IMR-90 (cell line): ENCODE data around the gene PRKN. TPM values are rescaled to one million over a fixed set of nuclear protein-coding genes. Genes with fewer than 3 reads are reported as not detected.

Source experiments
- ATAC-seq: fragments of 200-7000 bp; cut with Tn5 transposase; 2 replicates; pipeline ENCODE4 v1.9.1; 2020; ENCODE audit warnings: low read depth, mild to moderate bottlenecking, moderate library complexity
- BruUV-seq: library from RNA; stranded (reverse); fragments of 400-500 nt; replicated peaks from 2 replicates; lab custom pipeline; 2021; lab: Mats Ljungman, UMichigan
- CTCF ChIA-PET: fragments of 300-600 bp; formaldehyde crosslinking; extraction: SDS; loops from one replicate; lab custom pipeline; 2021; ENCODE audit warnings: antibody characterized with exemption; lab: Yijun Ruan, JAX
- POLR2A ChIA-PET: fragments of 300-600 bp; sonication (Branson Sonifier 250); formaldehyde crosslinking; loops from one replicate; lab custom pipeline; 2022; ENCODE audit warnings: antibody characterized with exemption; ENCODE audit not compliant: unreplicated experiment; lab: Charles Lee
- DNase-seq: peaks from one replicate; pipeline ENCODE4 v3.0.0; 2013
- H2AFZ ChIP-seq: replicated peaks from 2 replicates; pipeline ENCODE3; 2013; ENCODE audit warnings: low read length, mild to moderate bottlenecking; ENCODE audit not compliant: poor library complexity
- H2AK5ac ChIP-seq: 2 replicates; pipeline ENCODE4 v1.6.1; 2013; ENCODE audit warnings: low read depth, low read length, inconsistent platforms
- H2AK9ac ChIP-seq: replicated peaks from 2 replicates; pipeline ENCODE3; 2013; ENCODE audit warnings: mild to moderate bottlenecking, low read depth, low read length, moderate library complexity; ENCODE audit not compliant: poor library complexity
- H2BK120ac ChIP-seq: 2 replicates; pipeline ENCODE4 v1.6.1; 2013; ENCODE audit warnings: low read depth, low read length, inconsistent platforms
- H2BK15ac ChIP-seq: 3 replicates; pipeline ENCODE4 v1.6.1; 2013; ENCODE audit warnings: low read depth, low read length, inconsistent platforms
- H2BK20ac ChIP-seq: 2 replicates; pipeline ENCODE4 v1.6.1; 2013; ENCODE audit warnings: low read depth, mild to moderate bottlenecking, inconsistent platforms, low read length, moderate library complexity
- H2BK5ac ChIP-seq: 2 replicates; pipeline ENCODE4 v1.6.1; 2013; ENCODE audit warnings: mild to moderate bottlenecking, low read depth, low read length, inconsistent platforms; ENCODE audit not compliant: poor library complexity, severe bottlenecking
- H3K14ac ChIP-seq: replicated peaks from 2 replicates; pipeline ENCODE4 v1.6.1; 2013; ENCODE audit warnings: low read depth, low read length, inconsistent platforms
- H3K18ac ChIP-seq: 2 replicates; pipeline ENCODE4 v1.6.1; 2013; ENCODE audit warnings: low read depth, low read length, control low read depth
- H3K23ac ChIP-seq: 2 replicates; pipeline ENCODE4 v1.6.1; 2013; ENCODE audit warnings: low read depth, low read length, inconsistent platforms
- H3K27ac ChIP-seq: 2 replicates; pipeline ENCODE4 v1.5.1; 2013; ENCODE audit warnings: mild to moderate bottlenecking, control low read depth, low read length; ENCODE audit not compliant: insufficient read depth
- H3K27me3 ChIP-seq: 2 replicates; pipeline ENCODE4 v1.6.1; 2013; ENCODE audit warnings: low read length; ENCODE audit not compliant: control insufficient read depth, insufficient read depth
- H3K36me3 ChIP-seq: 2 replicates; pipeline ENCODE4 v1.6.1; 2013; ENCODE audit warnings: low read length, mixed read lengths; ENCODE audit not compliant: control insufficient read depth, insufficient read depth
- H3K4ac ChIP-seq: 2 replicates; pipeline ENCODE4 v1.6.1; 2013; ENCODE audit warnings: low read depth, low read length, inconsistent platforms
- H3K4me1 ChIP-seq: 2 replicates; pipeline ENCODE4 v1.6.1; 2013; ENCODE audit warnings: low read length, mixed read lengths; ENCODE audit not compliant: control insufficient read depth, insufficient read depth
- H3K4me2 ChIP-seq: 2 replicates; pipeline ENCODE4 v1.6.1; 2013; ENCODE audit warnings: low read depth, mild to moderate bottlenecking, control low read depth, low read length, moderate library complexity
- H3K4me3 ChIP-seq: 2 replicates; pipeline ENCODE4 v1.5.1; 2013; ENCODE audit warnings: low read depth, mild to moderate bottlenecking, control low read depth, low read length, moderate library complexity; ENCODE audit not compliant: insufficient read depth
- H3K56ac ChIP-seq: 2 replicates; pipeline ENCODE4 v1.6.1; 2013; ENCODE audit warnings: low read length, inconsistent platforms; ENCODE audit not compliant: insufficient read depth; ENCODE audit errors: extremely low read depth
- H3K79me1 ChIP-seq, 2 experiments: 2 replicates each; pipeline ENCODE4 v1.6.1; 2013; ENCODE audit warnings: low read length in 2 of 2, inconsistent platforms in 1 of 2, low read depth in 1 of 2
- H3K9ac ChIP-seq: 2 replicates; pipeline ENCODE4 v1.6.1; 2013; ENCODE audit warnings: low read depth, low read length, control low read depth
- H3K9me1 ChIP-seq: 2 replicates; pipeline ENCODE4 v1.6.1; 2013; ENCODE audit warnings: low read length, inconsistent platforms; ENCODE audit not compliant: insufficient read depth
- H3K9me3 ChIP-seq: 2 replicates; pipeline ENCODE4 v1.6.1; 2013; ENCODE audit warnings: low read length; ENCODE audit not compliant: control insufficient read depth, insufficient read depth
- H4K20me1 ChIP-seq: 2 replicates; pipeline ENCODE4 v1.6.1; 2013; ENCODE audit warnings: low read length, inconsistent platforms; ENCODE audit not compliant: insufficient read depth
- H4K5ac ChIP-seq: 2 replicates; pipeline ENCODE4 v1.6.1; 2013; ENCODE audit warnings: mild to moderate bottlenecking, low read depth, low read length, control low read depth
- H4K8ac ChIP-seq, 2 experiments: 2 replicates each; pipeline ENCODE4 v1.6.1; 2013; ENCODE audit warnings: low read depth in 2 of 2, low read length in 2 of 2, control low read depth in 1 of 2, inconsistent platforms in 1 of 2
- H4K91ac ChIP-seq: 2 replicates; pipeline ENCODE4 v1.6.1; 2013; ENCODE audit warnings: low read depth, low read length, inconsistent platforms; ENCODE audit not compliant: insufficient read depth
- CEBPB ChIP-seq: IDR thresholded peaks from 2 replicates; pipeline ENCODE4 v1.6.1; 2012; ENCODE audit warnings: low read depth, low read length, improper control_type of control experiment
- FOS ChIP-seq: fragments of 150-350 bp; IDR thresholded peaks from 2 replicates; pipeline ENCODE4 v1.6.1; 2016; ENCODE audit warnings: low read depth, low read length
- WGBS, 2 experiments: methylation state at CpG; one replicate each; pipeline versions ENCODE4 v1.1.5 to v1.1.7; 2013; ENCODE audit warnings: missing lambda C conversion rate in 2 of 2; ENCODE audit not compliant: insufficient read length in 1 of 2; ENCODE audit errors: extremely low coverage in 2 of 2; 5-methylcytosine and 5-hydroxymethylcytosine counted together
- dilution Hi-C: fragments of 300-500 bp; cut with HindIII; formaldehyde crosslinking; loops from one replicate; pipeline ENCODE4 v1.14.3; 2018; ENCODE audit warnings: low sequenced_read_pairs; ENCODE audit not compliant: unreplicated experiment
- in situ Hi-C: fragments of 300-500 bp; cut with MboI; formaldehyde crosslinking; loops from 3 replicates; pipeline ENCODE4 v1.14.3; 2019; ENCODE audit warnings: low sequenced_read_pairs, inconsistent platforms, mixed read lengths
- intact Hi-C: fragments of 100-400 bp; cut with micrococcal nuclease; formaldehyde crosslinking; loops from 2 replicates; pipeline ENCODE4 v1.10.0; 2022
- polyA plus RNA-seq, 3 experiments: library from polyadenylated mRNA; depleted of rRNA; stranded (reverse); fragments of >200 nt; gene quantifications; 2 replicates each; pipeline ENCODE4 v1.2.3, GENCODE V29; 2012; ENCODE audit warnings: low replicate concordance in 1 of 3
- total RNA-seq: library from RNA; depleted of rRNA; stranded (reverse); fragments of >200 nt; gene quantifications from 2 replicates; pipeline ENCODE4 v1.2.3, GENCODE V29; 2012
- TF ChIP-seq, protein P1 (sequence below): fragments of 150-350 bp; IDR thresholded peaks from 2 replicates; pipeline ENCODE4 v1.6.1; 2017; ENCODE audit warnings: mild to moderate bottlenecking, antibody characterized with exemption, low read length, low read depth

Gene PRKN
- total and polyA plus RNA-seq, 2 of the 4 experiments (the other 2 are of a cell fraction) = 0.15 to 0.18 TPM

DNA sequence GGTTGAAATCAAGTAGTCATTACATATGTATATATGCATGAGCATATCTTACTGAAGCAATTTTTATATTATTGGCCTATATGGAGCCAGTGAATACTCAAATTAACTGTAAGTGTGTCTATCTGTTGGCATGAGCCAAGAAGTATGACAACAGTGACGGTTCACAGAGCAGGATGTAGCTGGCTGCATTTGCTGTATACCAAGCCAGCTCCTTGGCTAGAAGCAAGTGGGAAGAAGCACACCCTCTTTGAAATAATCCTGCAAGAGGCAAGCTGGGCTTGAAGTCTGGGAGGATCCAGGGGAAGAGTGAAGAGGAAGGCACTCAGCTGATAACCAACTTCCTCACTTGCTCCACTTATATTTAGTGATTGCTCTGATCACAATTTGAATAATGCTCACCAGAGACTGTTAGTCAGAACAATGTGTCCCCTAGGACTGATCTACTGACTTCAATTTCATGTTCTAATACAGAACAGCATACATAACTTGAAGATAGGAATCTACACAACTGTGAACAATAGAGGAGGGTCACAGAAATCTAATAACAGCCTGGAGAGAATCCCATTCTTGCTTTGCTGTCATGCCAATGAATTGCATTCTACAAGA lies 497.3 kb downstream of the PRKN start:
- Histone ChIP-seq H4K91ac (no peak overlapping the region), H4K5ac (no peak overlapping the region), H3K4me3 (no peak overlapping the region), H3K36me3 (no peaks in the 10 kb centered on the region), H2AK9ac (no peak overlapping the region), H3K4ac (no peak overlapping the region), H3K9ac (no peak overlapping the region), H3K27ac (no peak overlapping the region), H3K79me1 (no peaks in the 10 kb centered on the region), H3K9me3 (peaks cover 22% of the 10 kb centered on the region), H3K4me1 (no peaks in the 10 kb centered on the region), H3K4me2 (no peak overlapping the region), H2BK15ac (no peak overlapping the region), H2BK5ac (no peak overlapping the region), H2BK120ac (no peak overlapping the region), H2BK20ac (no peak overlapping the region), H3K27me3 (no peaks in the 10 kb centered on the region), H2AK5ac (no peak overlapping the region), H2AFZ (no peak overlapping the region), H3K14ac (no peak overlapping the region), H3K9me1 (no peaks in the 10 kb centered on the region), H4K8ac (no peak overlapping the region), H3K18ac (no peak overlapping the region), H3K23ac (no peak overlapping the region), H4K20me1 (no peaks in the 10 kb centered on the region), H3K56ac (no peak overlapping the region)
- dilution Hi-C loops (no loop called here), in situ Hi-C loops (no loop called here), intact Hi-C loops (no loop called here)
- DNase-seq (no peak), ATAC-seq (no peak)
- TF ChIP-seq, protein P1, sequence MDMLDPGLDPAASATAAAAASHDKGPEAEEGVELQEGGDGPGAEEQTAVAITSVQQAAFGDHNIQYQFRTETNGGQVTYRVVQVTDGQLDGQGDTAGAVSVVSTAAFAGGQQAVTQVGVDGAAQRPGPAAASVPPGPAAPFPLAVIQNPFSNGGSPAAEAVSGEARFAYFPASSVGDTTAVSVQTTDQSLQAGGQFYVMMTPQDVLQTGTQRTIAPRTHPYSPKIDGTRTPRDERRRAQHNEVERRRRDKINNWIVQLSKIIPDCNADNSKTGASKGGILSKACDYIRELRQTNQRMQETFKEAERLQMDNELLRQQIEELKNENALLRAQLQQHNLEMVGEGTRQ = no peak
- TF ChIP-seq FOS = no peak
- no peak for TF ChIP-seq CEBPB
- no TSS peak for BruUV-seq
- CTCF ChIA-PET = no interaction called here
- no CpG with 5 or more reads among the region's 1 CpG for WGBS, 2 experiments
- POLR2A ChIA-PET = no interaction called here
